GM12864 (cell line): ENCODE data around the gene RFX4.
"Not testable (repeated sequence)": the region's sequence is repeated elsewhere in the genome, so short reads cannot be mapped to it uniquely, and the experiment has no call there.

Source experiments
- DNase-seq: peaks from one replicate; pipeline ENCODE4 v3.0.0-alpha.2; 2011; ENCODE audit warnings: low read depth
- H3K4me3 ChIP-seq: 2 replicates; pipeline ENCODE4 v1.5.1; 2011; ENCODE audit warnings: mild to moderate bottlenecking, low read depth, low read length, control low read depth
- CTCF ChIP-seq: IDR thresholded peaks from 2 replicates; pipeline ENCODE4 v1.5.1; 2011; ENCODE audit warnings: low read depth, mild to moderate bottlenecking, moderate library complexity, low read length, control low read depth, inconsistent platforms; ENCODE audit errors: missing control alignments

RFX4 gene

DNA sequence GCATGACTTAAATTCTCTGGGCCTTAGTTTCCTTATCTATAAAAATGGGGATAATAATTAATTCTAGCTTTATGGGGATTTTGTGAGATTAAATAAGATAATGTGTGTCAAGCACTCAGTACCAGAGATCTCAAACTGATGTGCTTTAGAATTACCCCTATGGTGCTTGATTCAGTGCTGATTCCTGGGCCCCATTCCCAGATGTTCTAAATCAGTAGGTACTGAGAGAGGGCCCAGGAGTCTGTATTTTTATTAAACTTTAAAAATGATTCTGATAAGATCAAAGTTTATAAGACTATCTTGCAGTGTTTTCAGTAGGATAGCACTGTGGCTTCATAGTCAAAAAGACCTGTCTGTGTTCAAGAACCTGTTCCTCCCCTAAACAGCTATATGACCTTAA is 102.6 kb downstream of the RFX4 start:
- no peak for DNase-seq
- TF ChIP-seq CTCF, result no peak

DNA sequence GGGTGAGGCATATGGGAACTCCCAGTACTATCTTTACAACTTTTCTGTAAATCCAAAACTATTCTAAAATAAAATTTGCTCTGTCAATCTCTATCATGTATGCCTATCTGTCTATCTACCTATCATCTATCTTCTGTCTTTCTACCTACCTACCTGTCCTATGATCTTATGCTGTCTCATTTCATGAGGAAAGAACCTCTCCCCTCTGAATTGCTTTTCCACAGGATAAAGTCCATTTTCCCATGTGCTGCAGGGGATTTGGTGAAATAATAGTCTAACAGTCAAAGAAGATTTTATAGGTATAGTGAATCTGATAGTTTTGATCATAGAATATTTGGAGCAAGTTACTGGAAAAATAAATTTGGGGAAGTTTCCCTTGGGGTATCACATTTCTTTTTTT is 104.9 kb downstream of the RFX4 start:
- no peak overlapping the region for H3K4me3 ChIP-seq
- no peak for TF ChIP-seq CTCF
- DNase-seq, result no peak

More for the DNA sequence above, 102.6 kb downstream of the RFX4 start:
- H3K4me3 ChIP-seq, result no peak overlapping the region

DNA sequence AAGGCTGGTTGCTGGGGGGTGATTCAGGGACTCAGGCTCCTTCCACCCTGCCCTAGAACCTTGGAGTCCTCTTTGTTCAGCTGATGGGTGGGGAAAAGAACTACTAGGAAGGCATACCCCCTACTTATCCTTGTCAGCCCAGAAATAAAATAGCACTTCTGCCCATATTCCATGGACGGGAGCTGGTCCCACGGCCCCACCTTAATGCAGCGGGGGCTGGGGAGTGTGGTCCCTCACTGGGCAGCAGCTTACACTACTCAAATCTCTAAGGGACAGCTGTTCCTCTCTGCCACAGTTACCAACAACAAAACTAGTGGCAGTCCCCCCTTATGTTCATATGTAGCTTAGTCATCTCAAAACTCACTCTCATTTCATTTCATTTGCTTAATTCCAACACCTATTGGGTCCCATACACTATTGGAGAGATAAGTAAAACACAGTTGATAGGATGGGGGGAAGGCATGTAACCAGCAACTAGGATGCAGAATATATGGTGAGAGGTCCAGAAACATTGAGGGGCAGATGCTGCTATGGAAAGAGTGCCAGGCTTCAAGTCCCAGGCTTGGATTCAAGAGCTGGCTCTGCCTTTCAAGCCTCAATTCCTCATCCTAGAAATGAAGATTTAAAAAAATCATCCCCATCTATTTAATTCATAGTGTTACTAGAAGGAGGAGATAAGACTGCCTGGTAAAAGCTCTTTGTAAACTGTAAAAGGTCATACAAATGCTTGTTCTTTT is 107.9 kb downstream of the RFX4 start:
- no peak overlapping the region for H3K4me3 ChIP-seq

GRCh38 chr12:106692033-106692432 is 109.2 kb downstream of the RFX4 start:
- DNase-seq, H3K4me3 ChIP-seq: not testable (repeated sequence)

More for the DNA sequence above, 107.9 kb downstream of the RFX4 start:
- no peak for DNase-seq
- TF ChIP-seq CTCF, result no peak

DNA sequence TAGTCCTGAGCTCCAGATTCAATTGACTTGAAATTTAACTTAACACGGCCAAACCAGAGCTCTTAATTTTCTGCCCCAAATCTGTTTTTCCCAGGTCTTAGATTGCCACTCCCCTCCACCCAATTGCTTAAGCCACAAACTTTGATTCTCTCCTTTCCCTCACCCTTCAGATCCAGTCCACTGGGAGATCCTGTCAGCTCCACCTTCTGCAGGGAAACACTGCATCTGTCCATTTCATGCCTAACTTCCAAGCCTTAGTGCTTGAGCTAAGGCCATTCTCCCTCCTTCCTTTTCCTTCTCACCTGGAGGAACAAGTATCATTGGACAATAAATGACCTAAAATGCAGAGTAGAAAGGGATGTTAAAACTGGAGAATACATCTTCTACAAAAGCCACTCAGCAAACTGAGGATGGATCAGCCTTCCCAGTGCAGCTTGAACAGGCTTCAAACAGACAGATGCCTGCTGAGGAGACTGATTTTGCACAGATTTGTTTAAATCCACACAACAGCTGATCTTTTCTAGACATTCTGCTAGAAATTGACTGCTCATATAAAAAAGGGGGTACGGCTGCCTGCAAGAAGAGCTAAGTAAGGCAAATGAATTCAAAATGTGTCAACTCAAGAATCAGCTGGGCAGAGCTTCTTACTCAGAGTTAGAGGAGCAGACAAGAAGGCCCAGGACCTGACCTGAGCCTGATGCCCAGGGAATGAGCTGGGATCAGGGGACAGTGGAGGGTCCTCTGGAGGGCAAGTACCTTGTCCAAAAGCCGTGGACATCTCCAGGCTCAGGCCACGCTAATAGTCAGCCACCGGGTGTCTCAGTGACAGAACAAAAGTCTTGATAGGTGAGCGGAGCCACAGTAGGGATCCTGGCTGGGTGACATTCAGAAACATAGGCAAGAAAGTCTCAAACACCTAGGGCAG is 110.4 kb downstream of the RFX4 start:
- no peak for TF ChIP-seq CTCF
- DNase-seq, result no peak
- H3K4me3 ChIP-seq, result no peak overlapping the region

- TF ChIP-seq CTCF, result no peak
- no peak overlapping the region for H3K4me3 ChIP-seq
- no peak for DNase-seq
Measured at GRCh38 chr12:106696071-106696470, 113.3 kb downstream of the RFX4 start.

DNA sequence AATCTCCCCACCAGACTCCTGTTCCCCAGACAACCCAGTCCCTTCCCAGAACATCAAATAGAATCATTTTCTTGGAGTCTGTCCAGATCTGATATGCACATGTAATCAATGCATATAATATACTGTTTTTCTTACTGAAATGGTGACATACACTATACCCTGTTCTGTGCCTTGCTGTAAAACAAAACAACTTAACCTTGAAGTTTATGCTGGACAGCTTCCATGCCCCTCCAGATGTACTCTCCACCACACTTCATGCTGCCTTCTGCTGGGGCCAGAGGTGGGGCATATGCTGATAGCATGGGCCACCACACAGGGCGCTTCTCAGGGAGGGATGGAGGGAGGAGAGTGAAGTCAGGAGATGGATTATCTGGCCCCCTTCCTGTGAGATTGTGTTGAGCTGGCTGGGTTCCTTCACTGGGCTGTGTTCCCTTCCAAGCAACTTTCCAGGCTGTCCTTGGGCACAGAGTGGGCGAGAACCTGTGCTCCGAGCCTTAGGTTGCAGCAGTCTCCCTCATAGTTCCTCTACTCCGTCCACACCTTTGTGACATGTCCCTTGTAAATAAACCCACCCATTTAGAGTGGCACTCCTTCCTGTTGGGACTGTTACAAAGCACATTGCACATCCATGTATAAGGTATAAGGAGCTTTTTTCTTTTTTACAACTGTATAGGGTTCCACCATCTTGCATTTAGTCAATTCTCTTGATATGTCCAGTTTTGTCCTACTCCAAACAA is 114.0 kb downstream of the RFX4 start:
- DNase-seq, result no peak
- no peak overlapping the region for H3K4me3 ChIP-seq
- no peak for TF ChIP-seq CTCF
